CD4-positive, alpha-beta T cell treated with Interleukin-21 for 1 hour (primary cell): ENCODE data around the gene SPAG9.
A peak's percentile ranks its signal among the peaks of the same experiment; 100 is the strongest.

ENCODE experiments used
- DNase-seq: peaks from one replicate; pipeline ENCODE4 v3.0.0-alpha.2; 2020

SPAG9 gene

GRCh38 chr17:51035431-51035830, 85.2 kb downstream of the SPAG9 start:
- no peak for DNase-seq

- DNase-seq = no peak
Measured at GRCh38 chr17:51034800-51035199, 85.9 kb downstream of the SPAG9 start.

GRCh38 chr17:51032850-51033249, 87.8 kb downstream of the SPAG9 start:
- DNase-seq = no peak

- peak; percentile 67 for DNase-seq
Measured at GRCh38 chr17:51029568-51030463, 90.9 kb downstream of the SPAG9 start.

- DNase-seq = no peak
Measured at GRCh38 chr17:51029142-51029541, 91.5 kb downstream of the SPAG9 start.

- no peak for DNase-seq
Measured at GRCh38 chr17:51028176-51028863, 92.3 kb downstream of the SPAG9 start.

- DNase-seq = no peak
Measured at GRCh38 chr17:51018541-51018940, 102.1 kb downstream of the SPAG9 start.

GRCh38 chr17:51017270-51017669, 103.4 kb downstream of the SPAG9 start:
- DNase-seq = no peak

GRCh38 chr17:51016099-51016498, 104.6 kb downstream of the SPAG9 start:
- DNase-seq = no peak

- DNase-seq = no peak
Measured at GRCh38 chr17:51015145-51015558, 105.5 kb downstream of the SPAG9 start.

GRCh38 chr17:51014129-51014528, 106.5 kb downstream of the SPAG9 start:
- no peak for DNase-seq

- no peak for DNase-seq
Measured at GRCh38 chr17:51013322-51013721, 107.3 kb downstream of the SPAG9 start.

- no peak for DNase-seq
Measured at GRCh38 chr17:51012538-51012937, 108.1 kb downstream of the SPAG9 start.

GRCh38 chr17:51010173-51010675, 110.4 kb downstream of the SPAG9 start:
- no peak for DNase-seq

- DNase-seq = no peak
Measured at GRCh38 chr17:51006601-51007000, 114.1 kb downstream of the SPAG9 start.

- DNase-seq = no peak
Measured at GRCh38 chr17:51005768-51006167, 114.9 kb downstream of the SPAG9 start.

- DNase-seq = no peak
Measured at GRCh38 chr17:51004249-51004648, 116.4 kb downstream of the SPAG9 start.

- peak; percentile 81 for DNase-seq
Measured at GRCh38 chr17:51000835-51001638, 119.6 kb downstream of the SPAG9 start.

GRCh38 chr17:50995668-50996067, 125.0 kb downstream of the SPAG9 start:
- no peak for DNase-seq

GRCh38 chr17:50993544-50993943, 127.1 kb downstream of the SPAG9 start:
- DNase-seq = no peak

- no peak for DNase-seq
Measured at GRCh38 chr17:50989149-50989548, 131.5 kb downstream of the SPAG9 start.

GRCh38 chr17:50988427-50988826, 132.2 kb downstream of the SPAG9 start:
- DNase-seq = no peak

GRCh38 chr17:50986989-50987660, 133.5 kb downstream of the SPAG9 start:
- DNase-seq = no peak
